ENCODE data around the gene CHRNB4.

CHRNB4 gene

DNA sequence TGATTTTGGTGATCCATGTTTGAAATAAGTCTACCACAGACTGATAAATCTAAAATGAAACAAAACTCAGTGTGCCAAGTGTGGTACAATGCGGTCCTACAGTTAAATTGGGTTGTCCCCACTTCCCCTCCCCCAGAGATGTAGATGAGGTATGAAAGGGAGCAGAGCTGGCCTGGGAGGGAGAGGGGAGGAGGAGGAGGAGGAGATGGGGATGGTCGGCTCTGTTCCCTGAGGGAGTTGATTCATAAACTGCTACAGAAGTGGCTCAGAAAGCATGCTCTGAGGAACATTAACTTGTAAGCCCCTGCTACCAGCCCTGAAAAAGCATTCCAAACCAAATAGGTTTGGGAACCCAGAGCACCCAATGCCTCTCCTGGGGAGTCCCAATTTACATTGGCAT, 28.0 kb upstream of the CHRNB4 start:
- no peak for DNase-seq

DNA sequence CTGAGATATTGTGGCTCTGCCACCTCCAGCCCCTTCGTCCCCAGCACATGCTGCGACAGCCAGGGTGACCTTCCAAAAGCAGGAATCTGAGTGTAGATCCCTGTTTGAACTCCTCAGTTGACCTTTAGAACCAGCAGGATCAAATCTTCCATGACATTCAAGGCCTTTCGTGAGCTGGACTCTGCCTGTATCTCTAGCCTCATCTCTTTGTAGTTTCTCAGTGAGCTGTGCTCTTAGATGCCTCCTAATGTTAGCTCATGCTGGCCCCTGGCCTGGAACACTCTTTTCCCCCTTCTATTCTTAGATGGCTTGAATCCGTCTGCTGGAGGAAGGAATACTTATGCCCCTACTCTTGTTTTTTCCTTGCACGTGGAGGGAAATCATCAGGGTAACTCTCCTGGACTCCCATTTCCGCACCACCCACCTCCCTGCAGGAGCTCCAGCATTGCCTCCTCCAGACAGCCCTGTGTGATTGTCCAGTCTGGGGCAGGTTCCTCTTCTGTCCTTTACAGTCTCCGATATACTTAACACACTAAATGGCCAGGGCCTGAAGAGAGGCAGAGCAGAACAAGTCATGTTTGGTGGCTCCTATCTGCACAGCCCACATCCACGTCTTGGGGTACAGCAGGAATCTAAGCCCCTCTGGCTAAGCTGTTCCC, 26.7 kb upstream of the CHRNB4 start:
- DNase-seq: no peak

- no peak for DNase-seq
Measured at GRCh38 chr15:78666010-78666409, 25.0 kb upstream of the CHRNB4 start.

DNA sequence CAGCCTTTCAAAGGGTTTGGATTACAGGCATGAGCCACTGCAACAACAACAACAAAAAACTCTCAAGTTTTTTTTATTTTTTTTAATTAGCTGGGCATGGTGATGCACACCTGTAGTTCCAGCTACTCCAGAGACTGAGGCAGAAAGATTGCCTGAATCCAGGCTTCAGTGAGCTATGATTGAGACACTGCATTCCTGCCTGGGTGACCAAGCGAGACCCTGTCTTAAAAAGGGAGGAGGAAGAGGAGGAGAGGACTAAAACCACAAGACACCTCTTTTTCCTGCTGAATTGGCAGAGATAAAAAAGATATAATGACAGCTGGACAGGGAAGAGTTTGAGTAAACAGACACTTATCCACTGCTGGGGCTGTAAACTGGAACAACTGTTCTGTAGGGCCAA, 22.7 kb upstream of the CHRNB4 start:
- no peak for DNase-seq

DNA sequence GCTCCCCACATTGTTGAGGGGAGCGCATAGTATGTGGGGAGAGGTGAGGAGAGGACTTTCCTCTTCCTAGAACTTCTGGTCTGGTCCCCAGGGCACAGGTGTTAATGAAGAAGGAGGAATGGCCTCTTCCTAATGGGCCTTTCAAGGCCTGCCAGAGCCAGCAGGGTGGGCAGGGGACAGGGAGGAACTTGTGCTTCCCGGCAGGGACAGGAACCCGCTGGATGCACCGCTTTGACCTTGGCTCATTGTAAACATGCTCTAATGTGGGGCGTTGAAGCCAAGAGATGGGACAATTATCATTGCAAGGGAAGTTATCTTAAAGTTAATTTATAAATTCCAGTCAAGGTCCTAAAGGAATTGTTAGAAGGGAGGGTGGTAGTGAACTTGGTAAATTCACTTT, 21.0 kb upstream of the CHRNB4 start:
- no peak for DNase-seq

GRCh38 chr15:78661001-78661400, 20.0 kb upstream of the CHRNB4 start:
- DNase-seq: no peak

DNA sequence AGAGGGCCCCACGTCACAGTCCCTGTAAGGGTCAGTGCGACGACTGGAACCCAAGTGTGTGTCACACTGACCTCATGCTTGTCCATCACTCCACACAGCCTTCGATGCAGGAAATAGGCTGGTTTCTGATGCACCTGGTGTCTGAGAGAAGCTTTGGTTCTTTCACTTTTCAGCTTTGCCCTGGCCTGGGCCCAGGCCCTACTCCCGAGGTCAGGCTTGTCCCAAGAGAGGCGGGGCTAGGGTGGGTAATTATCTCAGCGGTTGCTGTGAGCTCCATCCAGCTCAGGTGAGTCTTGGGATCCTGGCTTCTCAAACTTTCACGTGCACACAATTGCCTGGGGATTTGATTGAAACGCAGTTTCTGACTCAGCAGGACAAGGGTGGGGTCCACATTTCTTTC, 19.6 kb upstream of the CHRNB4 start:
- DNase-seq: no peak

- no peak for DNase-seq
Measured at GRCh38 chr15:78658823-78659222, 17.8 kb upstream of the CHRNB4 start.

DNA sequence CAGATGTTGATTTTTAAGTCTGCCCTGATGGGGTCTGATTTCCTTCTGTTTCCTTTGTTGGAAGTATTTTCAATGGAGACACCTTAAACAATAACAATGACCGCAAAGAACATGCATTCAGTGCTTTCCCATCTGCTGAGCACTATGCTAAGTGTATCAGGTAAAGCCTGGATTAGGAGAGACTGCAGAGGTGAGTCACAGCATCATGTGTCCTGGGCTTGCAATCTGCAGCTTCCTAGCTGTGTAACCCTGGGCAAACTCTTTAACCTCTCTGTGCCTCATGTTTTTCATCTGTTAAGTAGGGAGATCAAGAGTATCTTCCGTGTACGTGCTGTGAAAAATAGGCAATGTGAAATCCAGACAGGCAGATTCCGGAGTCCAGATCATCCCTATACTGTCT, 13.3 kb upstream of the CHRNB4 start:
- DNase-seq: no peak

DNA sequence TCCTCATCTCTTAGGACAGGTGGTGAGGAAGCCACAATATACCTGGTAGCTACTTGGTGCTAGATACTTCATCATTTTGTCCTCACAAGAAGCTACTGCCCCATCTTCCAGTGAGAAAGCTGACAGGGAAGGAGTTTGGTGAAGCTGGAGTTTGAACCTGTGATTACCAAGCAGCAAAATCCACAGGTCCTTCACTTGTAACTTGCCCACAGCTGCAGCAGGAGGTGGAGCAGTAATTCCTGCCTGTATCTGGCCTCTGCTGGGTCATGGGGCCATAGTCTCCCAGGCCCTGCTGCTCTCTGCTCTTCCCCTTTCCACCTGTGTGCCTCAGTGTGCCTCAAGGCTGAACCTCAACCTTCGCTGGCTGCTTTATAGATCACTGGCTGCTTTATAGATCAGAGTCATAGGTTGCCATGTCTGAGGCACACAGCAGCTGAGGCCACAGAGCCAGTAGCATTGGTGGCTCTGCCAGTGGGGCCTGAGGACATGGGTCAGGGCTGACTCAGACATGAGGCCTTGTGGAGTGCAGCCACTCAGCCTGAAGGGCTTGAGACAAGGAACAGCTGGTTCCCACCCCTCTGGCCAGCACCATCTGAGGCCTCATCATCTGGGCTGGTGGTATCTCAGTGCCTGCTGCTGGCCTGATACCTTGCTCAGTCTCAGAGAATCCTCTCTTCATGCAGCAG, 11.1 kb upstream of the CHRNB4 start:
- DNase-seq: no peak

- DNase-seq: no peak
Measured at GRCh38 chr15:78651007-78651406, 10.0 kb upstream of the CHRNB4 start.

DNA sequence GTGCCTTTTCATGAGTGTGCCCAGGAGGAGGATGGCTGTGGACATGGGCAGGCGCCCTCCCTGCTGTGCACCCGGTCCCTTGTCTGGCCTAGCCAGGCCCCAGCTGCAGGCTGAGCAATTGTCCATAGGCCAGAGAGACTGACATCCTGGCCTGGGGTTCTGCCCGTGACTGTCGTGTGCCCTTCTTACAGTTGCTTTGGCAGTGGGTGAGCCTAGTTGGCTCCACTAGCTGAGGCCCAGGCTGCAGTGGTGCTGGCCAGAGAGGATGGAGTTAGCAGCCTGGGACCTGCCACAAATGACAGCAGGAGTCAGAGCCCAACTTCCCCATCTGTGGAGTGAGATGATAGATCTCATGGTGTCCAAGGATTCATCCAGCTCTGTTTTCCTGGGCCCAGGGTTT, 9.0 kb upstream of the CHRNB4 start:
- no peak for DNase-seq

GRCh38 chr15:78645009-78645408, 4.0 kb upstream of the CHRNB4 start:
- DNase-seq: no peak

DNA sequence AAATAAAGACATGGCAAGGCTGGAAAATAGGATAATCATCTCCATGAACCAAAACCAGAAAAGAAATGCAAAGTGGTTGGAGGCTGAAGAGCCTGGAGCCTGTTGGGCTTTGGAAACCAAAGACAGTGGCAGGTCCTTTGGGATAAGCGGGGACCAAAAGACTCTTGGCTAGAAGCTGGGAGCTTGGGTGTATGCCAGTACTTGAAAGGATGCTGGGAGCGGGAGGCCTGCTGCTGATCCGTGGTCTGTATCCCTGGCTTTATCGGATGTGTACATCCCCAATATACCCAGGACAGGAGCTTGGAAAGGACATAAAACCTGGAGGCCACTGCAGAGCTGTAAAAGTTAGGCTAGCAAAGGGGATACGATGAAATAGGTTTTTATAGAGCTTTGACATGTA, 1.3 kb upstream of the CHRNB4 start:
- DNase-seq: no peak

DNA sequence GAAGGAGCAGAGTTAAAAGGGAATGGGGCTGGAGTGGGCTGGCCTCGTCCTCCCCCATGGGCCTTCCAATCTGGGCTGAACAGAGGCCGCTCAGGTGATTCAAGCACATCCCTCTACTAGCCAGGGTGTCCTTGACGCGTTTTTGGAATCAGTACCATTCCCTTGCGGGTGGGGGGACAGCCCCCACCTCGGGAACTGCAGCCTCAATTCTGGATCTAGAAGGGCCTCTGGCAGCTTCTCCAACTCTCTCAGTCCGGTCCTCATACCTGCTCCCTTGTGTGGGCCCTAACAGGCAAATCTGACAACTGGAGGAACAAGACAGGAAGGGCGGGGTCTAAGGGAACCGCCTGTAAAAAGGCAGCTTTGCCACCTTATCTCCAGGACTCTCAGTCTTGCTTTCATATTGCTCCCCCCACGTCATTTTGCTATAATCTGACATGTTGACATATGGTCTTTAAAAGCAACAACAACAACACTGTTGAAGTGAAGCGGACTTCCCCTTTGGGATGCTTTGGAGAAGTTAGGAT, 802 bp upstream of the CHRNB4 start:
- no peak for DNase-seq

DNA sequence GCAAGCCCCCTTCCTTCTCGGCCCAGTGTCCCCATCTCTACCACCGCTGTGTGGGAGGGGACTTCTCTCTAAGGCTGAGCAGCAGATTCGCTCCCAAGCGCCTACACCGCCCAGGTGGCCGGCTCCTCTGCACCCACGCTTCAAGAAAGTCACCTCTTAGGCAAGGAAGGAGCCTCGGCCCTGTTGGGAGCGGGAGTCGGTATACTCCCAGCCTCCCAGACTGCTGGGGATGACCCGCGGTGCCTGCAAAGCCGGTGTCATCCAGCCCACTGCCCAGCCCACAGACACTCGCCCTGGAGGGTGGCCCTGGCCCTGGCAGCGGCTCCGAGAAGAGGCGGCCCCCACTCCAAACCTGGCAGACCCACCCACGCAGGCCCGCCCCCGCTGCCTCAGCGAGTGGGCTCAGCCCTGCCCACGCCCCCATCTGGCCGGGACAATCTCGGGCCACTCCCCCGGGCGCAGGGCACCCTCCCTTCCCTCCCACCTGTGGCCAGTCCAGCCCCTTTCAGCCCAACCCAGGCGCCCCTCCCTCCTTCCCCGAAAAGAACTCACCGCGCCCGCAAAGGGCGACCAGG, 396 bp downstream of the CHRNB4 start:
- no peak for DNase-seq

DNA sequence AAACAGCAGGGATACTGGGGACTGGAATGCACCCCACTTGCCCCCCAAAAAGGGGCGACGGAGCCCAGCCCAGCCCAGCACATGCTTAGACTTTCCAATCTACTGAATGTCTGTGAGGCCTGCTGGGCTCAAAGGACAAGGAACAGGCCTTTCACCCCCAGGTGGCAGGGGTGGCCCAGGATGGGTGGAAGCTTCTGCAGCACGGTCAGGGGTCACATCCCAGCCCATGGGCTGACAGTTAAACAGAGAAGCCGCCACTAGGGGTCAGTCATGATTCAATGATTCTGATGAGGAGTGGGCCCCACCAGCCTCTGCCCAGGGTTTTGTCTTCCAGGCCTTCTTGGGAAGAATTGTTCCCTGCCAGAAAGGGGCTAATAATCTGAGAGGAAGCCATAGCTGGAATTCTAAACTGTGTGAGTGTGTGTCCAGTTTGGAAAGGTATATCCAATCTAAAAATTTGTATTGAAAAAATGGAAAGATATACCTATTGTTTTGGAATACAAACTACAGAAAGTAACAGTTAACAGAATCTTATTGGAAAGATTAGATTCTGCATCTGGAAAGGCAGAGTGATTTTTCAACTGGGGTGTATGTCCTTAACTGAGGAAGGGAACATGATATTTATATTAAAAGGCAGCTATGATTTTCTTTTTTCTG, 2.2 kb downstream of the CHRNB4 start:
- no peak for DNase-seq

GRCh38 chr15:78637776-78638435, 3.1 kb downstream of the CHRNB4 start:
- no peak for DNase-seq

DNA sequence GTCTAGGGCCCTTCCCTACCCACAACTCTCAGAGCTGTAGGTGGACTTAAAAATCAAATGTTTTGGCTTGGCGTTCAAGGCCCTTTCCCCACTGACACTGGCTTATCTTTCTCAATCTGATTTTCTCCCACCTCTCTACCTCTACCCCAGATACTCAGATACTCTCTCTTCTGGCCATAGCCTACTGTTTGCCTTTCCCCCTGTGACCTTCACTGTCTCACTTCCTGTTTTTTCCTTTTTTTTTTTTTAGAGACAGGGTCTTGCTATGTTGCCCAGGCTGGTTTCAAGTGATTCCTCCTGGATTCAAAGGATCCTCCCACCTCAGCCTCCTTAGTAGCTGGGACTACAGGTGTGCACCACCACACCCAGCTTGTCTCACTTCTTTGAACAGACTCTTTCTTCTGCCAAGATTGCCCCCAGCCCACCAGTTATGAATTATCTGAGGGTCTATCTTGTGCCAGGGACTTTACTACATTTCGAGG, 4.6 kb downstream of the CHRNB4 start:
- no peak for DNase-seq

- DNase-seq: no peak
Measured at GRCh38 chr15:78635346-78635745, 5.7 kb downstream of the CHRNB4 start.

- no peak for DNase-seq
Measured at GRCh38 chr15:78634210-78635145, 6.5 kb downstream of the CHRNB4 start.

- DNase-seq: no peak
Measured at GRCh38 chr15:78633348-78633747, 7.7 kb downstream of the CHRNB4 start.

All from CD4-positive, alpha-beta T cell treated with Interleukin-15 for 1 hour (primary cell).